GM12878 (cell line): Measurements from ENCODE around the gene SYNGR3.

Source experiments
- CHD1 ChIP-seq: IDR thresholded peaks from 2 replicates; pipeline ENCODE4 v1.6.1; 2012; ENCODE audit warnings: low read depth, low read length, improper control_type of control experiment
- CTCF ChIP-seq, 3 experiments: IDR thresholded peaks in 2 of 3; conservative IDR thresholded peaks in 1 of 3; 2 replicates each; pipeline ENCODE4 v1.5.1; 2011; ENCODE audit warnings: low read depth in 3 of 3, low read length in 3 of 3, mild to moderate bottlenecking in 3 of 3, control low read depth in 2 of 3, moderate library complexity in 2 of 3, inconsistent platforms in 1 of 3, mixed read lengths in 1 of 3; ENCODE audit not compliant: control insufficient read depth in 2 of 3, insufficient read depth in 1 of 3; ENCODE audit errors: extremely low read depth in 1 of 3
- FOS ChIP-seq: IDR thresholded peaks from 3 replicates; pipeline ENCODE4 v1.6.1; 2011; ENCODE audit warnings: borderline replicate concordance; ENCODE audit not compliant: insufficient read length; ENCODE audit errors: extremely low read depth
- GATAD2B ChIP-seq: fragments of 450-650 bp; conservative IDR thresholded peaks from 2 replicates; pipeline ENCODE4 v1.6.1; 2017; ENCODE audit warnings: low read depth, mild to moderate bottlenecking, moderate library complexity
- NRF1 ChIP-seq: conservative IDR thresholded peaks from 2 replicates; pipeline ENCODE4 v1.6.1; 2011; ENCODE audit warnings: mild to moderate bottlenecking, low read depth, low read length, improper control_type of control experiment
- SMAD5 ChIP-seq: IDR thresholded peaks from 2 replicates; pipeline ENCODE4 v1.6.1; 2016; ENCODE audit warnings: antibody characterized with exemption, low read depth
- SMC3 ChIP-seq: IDR thresholded peaks from 2 replicates; pipeline ENCODE4 v1.6.1; 2011; ENCODE audit warnings: low read length, improper control_type of control experiment, borderline replicate concordance
- SP1 ChIP-seq: IDR thresholded peaks from one replicate; pipeline ENCODE4 v1.6.1; 2011; ENCODE audit warnings: low read depth, low read length
- TCF12 ChIP-seq: IDR thresholded peaks from 2 replicates; pipeline ENCODE4 v1.6.1; 2011; ENCODE audit warnings: low read depth, mild to moderate bottlenecking, low read length

DNA sequence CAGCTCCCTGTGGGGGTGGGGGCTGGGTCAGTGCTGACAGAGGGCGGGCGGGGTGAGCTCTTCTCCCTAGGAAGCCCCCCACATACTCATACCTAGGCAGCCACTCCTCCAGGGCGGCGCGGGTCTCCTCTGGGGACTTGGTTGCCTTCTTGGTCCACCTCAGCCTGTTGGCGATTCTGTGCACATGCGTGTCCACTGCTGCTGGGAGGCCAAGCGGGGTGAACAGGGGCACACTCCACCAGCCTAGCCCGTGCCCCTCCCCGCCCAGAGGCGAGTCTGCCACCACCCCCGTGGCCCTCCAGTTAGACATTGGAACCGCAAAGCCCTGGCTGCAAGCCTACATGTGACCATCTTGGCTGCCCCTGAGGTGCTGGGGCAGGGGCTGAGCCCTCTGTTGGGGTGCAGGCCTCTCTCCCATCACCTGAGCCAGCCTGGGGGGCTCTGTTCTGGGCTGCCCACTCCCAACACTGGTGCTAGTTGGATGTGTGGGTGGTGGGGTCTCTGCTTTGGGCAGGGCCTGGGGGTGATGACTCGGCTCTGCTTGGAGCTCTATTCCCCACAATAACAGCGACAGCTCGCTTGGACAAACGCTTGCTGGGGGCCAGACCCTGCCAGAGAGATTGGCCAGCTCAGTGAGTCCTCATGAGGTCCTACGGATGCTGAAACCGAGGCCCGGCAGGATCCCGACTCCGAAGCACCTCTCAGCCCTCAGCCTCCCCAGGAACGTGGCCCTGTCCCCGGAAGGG lies 50.4 kb downstream of the SYNGR3 start:
- TF ChIP-seq SMAD5 = no peak
- no peak for TF ChIP-seq SMC3
- no peak for TF ChIP-seq FOS
- TF ChIP-seq CTCF (IDR thresholded peaks at IDR 0.05 in 2 of 3, conservative IDR thresholded peaks at IDR 0.05 in 1 of 3; ENCODE audit: control insufficient read depth in 2 of 3, extremely low read depth in 1 of 3, insufficient read depth in 1 of 3, low read depth in 3 of 3, low read length in 3 of 3) = no peak
- TF ChIP-seq TCF12 = no peak
- no peak for TF ChIP-seq SP1
- TF ChIP-seq GATAD2B = no peak
- TF ChIP-seq CHD1 = no peak
- TF ChIP-seq NRF1 = no peak
